ENCODE measurements around the gene PCSK6.

The PCSK6 gene

GRCh38 chr15:101445562-101446517 lies 43.7 kb downstream of the PCSK6 start:
- DNase-seq (ENCODE audit: low spot score), result no peak

GRCh38 chr15:101444807-101445508 lies 44.5 kb downstream of the PCSK6 start:
- no peak for DNase-seq (ENCODE audit: low spot score)

- DNase-seq (ENCODE audit: low spot score), result no peak
These were observed 45.5 kb downstream of the PCSK6 start for GRCh38 chr15:101444015-101444414.

- DNase-seq (ENCODE audit: low spot score), result no peak
These were observed 47.2 kb downstream of the PCSK6 start for GRCh38 chr15:101442272-101442671.

- DNase-seq (ENCODE audit: low spot score), result no peak
These were observed 47.8 kb downstream of the PCSK6 start for GRCh38 chr15:101441696-101442095.

- DNase-seq (ENCODE audit: low spot score), result no peak
These were observed 48.5 kb downstream of the PCSK6 start for GRCh38 chr15:101440846-101441590.

GRCh38 chr15:101439920-101440319 lies 49.6 kb downstream of the PCSK6 start:
- DNase-seq (ENCODE audit: low spot score), result peak; percentile 76

GRCh38 chr15:101439285-101439919 lies 50.1 kb downstream of the PCSK6 start:
- peak; percentile 34 for DNase-seq (ENCODE audit: low spot score)

GRCh38 chr15:101438482-101439284 lies 50.8 kb downstream of the PCSK6 start:
- no peak for DNase-seq (ENCODE audit: low spot score)

GRCh38 chr15:101437618-101438481 lies 51.7 kb downstream of the PCSK6 start:
- no peak for DNase-seq (ENCODE audit: low spot score)

- no peak for DNase-seq (ENCODE audit: low spot score)
These were observed 52.3 kb downstream of the PCSK6 start for GRCh38 chr15:101437209-101437608.

GRCh38 chr15:101436526-101436925 lies 53.0 kb downstream of the PCSK6 start:
- no peak for DNase-seq (ENCODE audit: low spot score)

- no peak for DNase-seq (ENCODE audit: low spot score)
These were observed 53.7 kb downstream of the PCSK6 start for GRCh38 chr15:101435761-101436160.

- DNase-seq (ENCODE audit: low spot score), result no peak
These were observed 55.2 kb downstream of the PCSK6 start for GRCh38 chr15:101434032-101434920.

GRCh38 chr15:101433396-101433795 lies 56.1 kb downstream of the PCSK6 start:
- DNase-seq (ENCODE audit: low spot score), result no peak

GRCh38 chr15:101432982-101433381 lies 56.5 kb downstream of the PCSK6 start:
- no peak for DNase-seq (ENCODE audit: low spot score)

GRCh38 chr15:101431748-101432147 lies 57.8 kb downstream of the PCSK6 start:
- DNase-seq (ENCODE audit: low spot score), result no peak

- DNase-seq (ENCODE audit: low spot score), result no peak
These were observed 58.2 kb downstream of the PCSK6 start for GRCh38 chr15:101431301-101431700.

- DNase-seq (ENCODE audit: low spot score), result no peak
These were observed 59.9 kb downstream of the PCSK6 start for GRCh38 chr15:101429646-101430045.
